GM13977 (cell line): ENCODE measurements around the gene THSD4.

Experiments used
- DNase-seq: peaks from one replicate; pipeline ENCODE4 v3.0.0; 2012; ENCODE audit warnings: low spot score
- CTCF ChIP-seq: IDR thresholded peaks from 2 replicates; pipeline ENCODE4 v1.5.1; 2012; ENCODE audit warnings: mild to moderate bottlenecking, control low read depth; ENCODE audit not compliant: insufficient read depth; ENCODE audit errors: extremely low read depth, missing control alignments
- in situ Hi-C: fragments of 300-500 bp; cut with MboI; formaldehyde crosslinking; loops from one replicate; pipeline ENCODE4 v1.12.0; 2022; ENCODE audit warnings: low sequenced_read_pairs, low pct_unique_long_range_greater_than_20kb, mixed read lengths, inconsistent platforms; ENCODE audit not compliant: unreplicated experiment

The THSD4 gene

GRCh38 chr15:71242292-71242691, 127.0 kb downstream of the THSD4 start:
- in situ Hi-C loops: no loop called here
- no peak for DNase-seq
- no peak for TF ChIP-seq CTCF

GRCh38 chr15:71244250-71244649, 129.0 kb downstream of the THSD4 start:
- no peak for TF ChIP-seq CTCF
- in situ Hi-C loops: no loop called here
- DNase-seq: no peak

GRCh38 chr15:71245588-71245987, 130.3 kb downstream of the THSD4 start:
- no peak for TF ChIP-seq CTCF

GRCh38 chr15:71248386-71248785, 133.1 kb downstream of the THSD4 start:
- TF ChIP-seq CTCF: no peak
- in situ Hi-C loops: no loop called here
- DNase-seq: no peak

More at GRCh38 chr15:71245588-71245987, 130.3 kb downstream of the THSD4 start:
- in situ Hi-C loops: no loop called here
- DNase-seq: no peak

GRCh38 chr15:71249986-71250385, 134.7 kb downstream of the THSD4 start:
- DNase-seq: no peak
- in situ Hi-C loops: no loop called here
- TF ChIP-seq CTCF: no peak

GRCh38 chr15:71250936-71251583, 135.8 kb downstream of the THSD4 start:
- TF ChIP-seq CTCF: no peak
- DNase-seq: no peak
- in situ Hi-C loops: no loop called here

GRCh38 chr15:71251584-71252043, 136.3 kb downstream of the THSD4 start:
- TF ChIP-seq CTCF: no peak
- DNase-seq: no peak
- in situ Hi-C loops: no loop called here
